NCI-H82 treated with DMSO at 0.1 percent for 48 hours (cell line): ENCODE measurements around the gene RNF213.
"Not testable (repeated sequence)": the region's sequence is repeated elsewhere in the genome, so short reads cannot be mapped to it uniquely, and the experiment has no call there.

Source experiments
- DNase-seq: peaks from one replicate; lab custom pipeline; 2025; ENCODE audit not compliant: unreplicated experiment; lab: John Stamatoyannopoulos, UW

The RNF213 gene

GRCh38 chr17:80388175-80388574 is 127.5 kb downstream of the RNF213 start:
- DNase-seq: no peak

- no peak for DNase-seq
Measured at GRCh38 chr17:80388601-80389000, 127.9 kb downstream of the RNF213 start.

DNA sequence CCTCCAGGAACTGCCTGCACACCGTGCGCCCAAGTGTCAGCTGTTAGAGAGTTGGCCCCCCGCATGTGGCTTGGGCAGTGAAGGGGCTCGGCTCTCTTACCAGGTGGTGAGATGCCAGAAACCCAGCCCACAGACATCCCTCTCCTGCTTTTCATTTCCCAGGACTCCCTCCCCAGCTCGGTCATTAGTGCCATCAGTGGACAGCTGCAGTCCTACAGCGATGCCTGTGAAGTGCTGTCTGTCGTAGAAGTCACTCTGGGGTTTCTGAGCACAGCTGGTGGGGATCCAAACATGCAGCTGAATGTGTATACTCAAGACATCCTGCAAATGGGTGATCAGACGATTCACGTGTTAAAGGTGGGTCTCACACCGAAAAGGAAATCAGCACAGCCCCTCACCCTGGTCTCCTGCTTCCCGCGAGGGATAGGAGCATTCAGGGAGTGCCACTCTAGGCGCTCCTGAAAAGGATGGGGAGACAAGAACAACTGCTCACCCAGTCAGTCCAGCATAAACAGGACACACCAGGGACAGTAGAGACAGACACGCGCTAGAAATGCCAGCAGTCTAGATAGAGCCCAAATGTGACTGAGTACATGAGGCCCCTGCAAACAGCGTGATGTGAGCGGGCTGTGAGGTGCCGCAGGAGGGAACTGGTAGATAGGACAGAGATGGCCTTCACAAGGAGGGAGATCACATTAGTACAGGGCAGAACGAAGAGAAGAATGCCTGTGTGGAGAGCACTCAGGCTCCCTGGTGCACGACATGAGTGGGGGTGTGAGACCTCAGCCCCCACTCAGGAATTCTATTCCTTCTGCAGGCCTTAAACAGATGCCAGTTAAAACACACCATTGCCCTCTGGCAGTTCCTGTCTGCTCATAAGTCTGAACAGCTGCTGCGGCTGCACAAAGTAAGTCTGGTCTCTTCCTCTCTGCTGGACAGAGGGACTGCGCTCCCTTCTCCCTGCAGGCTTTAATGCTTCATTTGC is 128.7 kb downstream of the RNF213 start:
- DNase-seq: no peak

DNA sequence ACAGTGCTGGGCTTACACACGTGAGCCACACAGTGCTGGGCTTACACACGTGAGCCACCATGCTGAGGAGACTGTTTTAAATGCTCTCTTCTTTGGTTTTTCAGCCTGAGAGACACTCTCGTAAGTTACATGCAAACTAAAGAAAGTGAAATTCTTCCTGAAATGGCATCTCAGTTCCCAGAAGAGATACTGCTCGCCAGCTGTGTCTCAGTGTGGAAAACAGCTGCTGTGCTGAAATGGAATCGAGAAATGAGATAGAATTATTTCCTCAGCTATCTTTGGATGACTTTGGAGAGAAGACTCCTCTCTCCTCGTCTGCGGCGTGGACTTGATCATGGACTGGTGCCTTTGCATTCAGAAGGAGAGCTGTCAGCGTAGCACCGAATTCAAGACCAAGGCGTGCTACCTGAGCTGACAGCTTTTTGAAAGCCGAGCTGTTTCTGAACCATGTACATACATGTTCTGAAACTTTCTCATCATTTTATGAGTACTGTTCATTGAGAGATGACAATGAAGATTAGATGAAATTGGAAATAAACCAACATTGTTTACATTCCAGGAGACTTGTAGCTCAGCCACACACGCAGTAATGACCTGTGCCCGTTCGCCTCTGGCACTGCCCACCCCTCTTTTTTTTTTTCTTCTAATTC is 132.7 kb downstream of the RNF213 start:
- DNase-seq: no peak

DNA sequence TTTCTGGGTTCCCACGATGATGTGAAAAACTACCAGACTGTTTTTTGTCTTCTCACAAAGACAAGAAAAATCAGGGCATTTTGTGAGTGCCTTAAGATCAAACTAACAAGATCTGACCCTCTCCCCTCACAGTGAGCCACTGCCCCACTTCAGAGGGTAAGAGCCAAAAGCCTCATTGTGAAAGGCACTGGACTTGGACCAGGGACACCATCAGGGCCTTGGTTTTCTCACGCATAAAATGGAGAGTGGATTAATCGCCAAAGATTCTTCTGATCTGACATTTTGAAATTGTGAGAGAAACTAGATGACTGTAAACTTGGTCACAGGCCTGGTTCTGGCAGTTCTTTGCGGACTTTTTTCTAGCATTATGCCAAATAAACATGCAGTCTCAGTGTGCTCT is 133.3 kb downstream of the RNF213 start:
- DNase-seq: no peak

DNA sequence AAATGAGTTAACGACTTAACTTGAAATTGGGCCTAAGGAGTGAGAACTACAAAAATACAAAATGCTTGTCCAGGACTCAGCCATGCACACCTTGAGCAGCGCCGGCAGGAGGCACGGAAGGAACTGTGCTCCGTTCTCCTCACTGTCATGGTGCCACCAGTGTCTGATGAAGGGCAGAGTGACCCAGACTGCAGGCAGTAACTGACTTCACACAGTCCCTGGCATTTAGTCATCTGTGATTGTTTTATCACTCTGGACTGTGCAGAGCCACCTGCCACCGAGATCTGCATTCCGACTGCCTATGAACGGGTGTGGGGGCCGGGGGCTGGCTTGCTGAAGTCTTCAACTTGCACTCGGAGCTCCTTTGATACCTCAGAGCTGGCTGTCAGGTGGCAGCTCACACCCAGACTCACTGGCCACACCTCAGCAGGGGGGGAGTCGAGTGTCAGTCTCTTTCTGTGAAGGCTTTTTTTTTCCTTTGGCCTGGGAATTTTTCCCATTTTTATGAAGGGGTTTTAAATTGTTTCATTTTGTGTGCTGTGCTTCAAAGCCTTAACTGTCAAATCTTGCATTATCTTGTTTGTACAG is 134.1 kb downstream of the RNF213 start:
- DNase-seq: no peak

- DNase-seq: no peak
Measured at GRCh38 chr17:80395402-80396151, 134.9 kb downstream of the RNF213 start.

- DNase-seq: no peak
Measured at GRCh38 chr17:80396157-80397033, 135.7 kb downstream of the RNF213 start.

DNA sequence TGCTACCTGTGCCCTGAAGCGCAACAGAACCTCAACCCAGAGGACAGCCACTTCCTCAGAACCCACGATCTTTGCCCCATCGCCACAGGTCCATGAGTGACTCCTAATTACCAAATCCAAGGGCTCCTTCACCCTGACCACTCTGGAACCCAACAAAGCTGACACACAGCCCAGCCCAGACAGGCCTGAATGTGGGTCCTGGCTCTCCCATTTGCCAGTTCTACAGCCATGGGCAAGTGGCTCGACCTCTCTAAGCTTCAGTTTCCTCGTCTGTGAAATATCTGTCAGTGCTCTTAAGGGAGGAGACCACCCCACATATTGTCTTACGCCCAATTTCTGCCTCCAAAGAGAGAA is 136.4 kb downstream of the RNF213 start:
- DNase-seq: no peak

DNA sequence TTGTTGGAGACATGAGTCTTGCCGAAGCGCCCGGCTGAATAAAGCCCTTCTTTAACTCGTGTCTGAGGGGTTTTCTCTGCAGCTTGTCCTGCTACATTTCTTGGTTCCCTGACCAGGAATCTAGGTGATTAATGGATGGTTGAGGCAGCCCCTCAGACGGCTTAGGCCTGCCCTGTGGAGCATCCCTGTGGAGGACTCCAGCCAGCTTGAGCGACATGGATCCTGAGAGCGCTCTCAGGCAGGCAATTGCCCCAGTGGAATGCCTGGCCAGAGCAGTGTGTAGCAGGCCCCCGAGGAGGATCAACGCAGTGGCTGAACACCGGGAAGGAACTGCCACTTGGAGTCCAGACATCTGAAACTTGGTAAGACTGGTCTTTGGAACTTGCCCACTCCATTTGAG is 137.0 kb downstream of the RNF213 start:
- DNase-seq: no peak

GRCh38 chr17:80401086-80401485 is 140.4 kb downstream of the RNF213 start:
- not testable (repeated sequence) for DNase-seq

DNA sequence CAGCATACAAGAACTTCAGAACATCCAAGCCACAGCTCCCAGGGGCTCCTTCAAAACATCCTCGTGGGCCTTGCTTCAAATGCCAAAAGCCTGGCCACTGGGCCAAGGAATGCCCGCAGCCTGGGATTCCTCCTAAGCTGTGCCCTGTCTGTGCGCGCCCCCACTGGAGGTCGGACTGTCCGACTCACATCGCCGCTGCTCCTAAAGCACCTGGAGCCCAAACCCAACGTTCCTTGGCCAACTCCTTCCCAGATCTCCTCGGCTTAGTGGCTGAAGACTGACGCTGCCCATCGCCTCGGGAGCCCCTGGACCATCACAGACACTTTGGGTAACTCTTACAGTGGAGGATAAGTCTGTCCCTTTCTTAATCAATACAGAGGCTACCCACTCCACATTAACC is 141.4 kb downstream of the RNF213 start:
- DNase-seq: not testable (repeated sequence)

DNA sequence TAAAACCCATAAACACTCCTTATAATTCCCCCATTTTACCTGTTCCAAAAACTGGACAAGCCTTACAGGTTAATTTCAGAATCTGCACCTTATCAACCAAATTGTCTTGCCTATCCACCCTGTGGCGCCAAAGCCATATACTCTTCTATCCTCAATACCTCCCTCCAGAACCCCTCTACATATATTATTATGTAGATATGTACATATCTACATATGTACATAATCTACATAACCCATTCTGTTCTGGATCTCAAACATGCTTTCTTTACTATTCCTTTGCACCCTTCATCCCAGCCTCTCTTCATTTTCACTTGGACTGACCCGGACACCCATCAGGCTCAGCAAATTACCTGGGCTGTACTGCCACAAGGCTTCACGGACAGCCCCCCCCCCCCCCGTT is 142.3 kb downstream of the RNF213 start:
- DNase-seq: no peak

DNA sequence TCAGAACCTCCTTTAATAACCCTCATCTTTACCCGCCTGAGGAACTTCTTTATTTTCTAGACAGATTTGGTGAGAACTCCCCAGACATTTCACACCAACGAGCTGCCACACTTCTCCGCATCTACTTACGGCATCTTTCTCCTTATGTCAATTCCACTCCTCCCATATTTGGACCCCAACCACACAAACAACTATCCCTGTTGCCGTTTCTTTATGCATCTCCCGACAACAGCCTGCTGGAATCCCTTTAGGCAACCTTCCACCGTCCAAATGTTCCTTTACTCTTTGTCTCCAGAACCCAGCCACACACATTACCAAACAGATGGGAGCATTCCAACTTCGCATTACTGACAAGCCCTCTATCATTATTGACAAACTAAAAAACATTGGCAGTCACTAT is 145.5 kb downstream of the RNF213 start:
- DNase-seq: no peak

- not testable (repeated sequence) for DNase-seq
Measured at GRCh38 chr17:80407917-80408316, 147.3 kb downstream of the RNF213 start.

GRCh38 chr17:80408872-80409271 is 148.2 kb downstream of the RNF213 start:
- DNase-seq: no peak

DNA sequence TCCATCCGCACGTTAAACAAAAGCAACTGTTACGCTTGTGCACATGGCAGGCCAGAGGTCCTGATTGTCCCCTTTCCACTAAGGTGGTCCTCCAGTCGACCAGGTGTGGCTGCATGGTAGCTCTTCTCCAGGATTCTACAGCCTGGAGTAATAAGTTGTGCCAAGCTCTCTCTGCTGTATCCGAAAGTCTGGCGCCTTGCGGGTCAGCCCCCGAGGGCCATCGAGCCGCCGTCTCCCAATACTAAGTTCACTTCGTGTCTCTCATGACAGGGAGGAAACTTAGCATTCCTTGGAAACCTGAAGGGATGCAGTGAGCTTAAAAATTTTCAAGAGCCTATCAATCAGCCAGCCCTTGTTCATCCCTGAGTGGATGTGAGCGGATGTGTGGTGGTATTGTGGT is 149.0 kb downstream of the RNF213 start:
- no peak for DNase-seq

DNA sequence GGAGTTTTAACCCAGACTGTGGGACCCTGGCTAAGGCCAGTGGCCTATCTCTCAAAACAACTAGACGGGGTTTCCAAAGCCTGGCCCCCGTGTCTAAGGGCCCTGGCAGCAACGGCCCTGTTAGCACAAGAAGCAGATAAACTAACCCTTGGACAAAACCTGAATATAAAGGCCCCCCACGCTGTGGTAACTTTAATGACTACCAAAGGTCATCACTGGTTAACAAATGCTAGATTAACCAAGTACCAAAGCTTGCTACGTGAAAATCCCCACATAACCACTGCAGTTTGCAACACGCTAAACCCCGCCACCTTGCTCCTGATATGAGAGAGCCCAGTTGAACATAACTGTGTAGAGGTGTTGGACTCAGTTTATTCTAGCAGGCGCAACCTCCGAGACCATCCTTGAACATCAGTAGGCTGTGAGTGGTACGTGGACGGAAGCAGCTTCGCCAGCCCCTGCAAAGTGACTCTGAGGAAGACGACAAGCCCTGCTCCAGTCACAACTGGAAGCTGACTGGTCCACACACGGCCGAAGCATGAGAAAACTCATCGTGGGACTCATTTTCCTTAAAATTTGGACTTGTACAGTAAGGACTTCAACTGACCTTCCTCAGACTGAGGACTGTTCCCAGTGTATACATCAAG is 149.9 kb downstream of the RNF213 start:
- DNase-seq: not testable (repeated sequence)

- no peak for DNase-seq
Measured at GRCh38 chr17:80413771-80414507, 153.3 kb downstream of the RNF213 start.
